HG03439 (cell line): Measurements from ENCODE around the gene TRAF3IP1.

Source experiments
- ATAC-seq: cut with Tn5 transposase; IDR thresholded peaks from one replicate; pipeline ENCODE4 v1.9.1; 2021; ENCODE audit warnings: mild to moderate bottlenecking, moderate library complexity; ENCODE audit not compliant: unreplicated experiment

Gene TRAF3IP1

DNA sequence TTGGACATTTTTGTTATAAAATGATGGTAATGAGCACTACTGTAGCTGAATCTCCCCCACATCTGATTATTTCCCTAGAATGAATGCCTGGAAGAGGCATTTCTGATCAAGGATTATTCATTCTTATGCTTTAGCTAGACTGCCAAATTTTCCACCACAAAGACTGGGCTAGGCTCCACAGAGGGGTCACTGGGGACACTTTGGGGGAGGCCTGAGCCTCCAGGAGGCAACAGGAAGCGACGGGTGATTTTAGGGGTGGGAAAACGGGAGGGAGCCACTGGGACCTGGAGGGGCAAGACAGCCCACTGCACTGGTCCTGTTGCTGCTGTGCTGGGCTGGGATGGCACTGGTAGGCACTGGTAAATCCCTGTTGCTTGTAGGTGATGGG, 104.0 kb downstream of the TRAF3IP1 start:
- no peak for ATAC-seq

GRCh38 chr2:238425505-238425978, 105.2 kb downstream of the TRAF3IP1 start:
- ATAC-seq: no peak

GRCh38 chr2:238425979-238426567, 105.8 kb downstream of the TRAF3IP1 start:
- no peak for ATAC-seq

DNA sequence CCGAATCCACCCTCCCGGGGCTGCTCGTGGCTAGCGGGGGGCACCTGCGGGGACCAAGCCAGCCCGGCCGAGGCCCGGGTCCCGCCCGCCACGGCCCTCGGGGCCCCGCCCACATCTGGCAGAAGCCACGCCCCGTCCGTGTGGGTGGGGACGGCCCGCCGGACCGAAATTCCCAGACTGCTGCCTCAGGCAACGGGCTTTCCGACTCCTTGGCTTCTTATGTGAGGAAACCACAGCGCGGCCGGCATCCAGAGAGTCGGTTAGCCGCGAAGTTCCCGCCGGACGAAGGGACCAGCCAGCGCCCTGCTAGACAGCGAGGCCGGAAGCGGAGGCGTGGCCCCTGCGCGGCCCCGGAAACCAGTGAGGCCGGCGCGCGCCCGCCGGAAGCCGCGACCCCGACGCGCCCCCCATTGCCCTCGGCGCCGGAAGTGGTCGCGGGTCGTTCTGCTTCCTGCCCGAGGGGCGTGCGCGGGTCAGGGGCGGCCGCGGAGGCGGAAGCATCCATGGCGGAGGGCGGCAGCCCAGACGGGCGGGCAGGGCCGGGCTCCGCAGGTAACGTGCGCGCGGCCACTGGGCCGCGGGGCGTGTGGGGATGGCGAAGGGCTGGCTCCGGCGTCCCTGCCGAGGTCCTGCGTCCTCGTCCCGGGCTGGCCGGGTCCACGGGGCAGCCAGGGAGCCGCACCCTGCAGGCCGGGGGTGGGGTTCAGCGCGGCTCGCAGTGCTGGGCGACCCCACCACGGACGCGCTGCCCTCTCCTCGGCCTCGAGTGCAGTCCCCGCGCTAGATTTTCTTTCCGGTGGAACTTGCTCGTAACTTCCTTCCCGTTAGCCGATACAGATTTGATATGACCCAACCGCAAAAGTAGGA, 106.5 kb downstream of the TRAF3IP1 start, which contains the start of gene ASB1:
ASB1 (plus strand) TSS at position 360 of the 867 bp plus-strand sequence; CDS start at position 504, 144 bp downstream.
- ATAC-seq: peak; percentile 86

DNA sequence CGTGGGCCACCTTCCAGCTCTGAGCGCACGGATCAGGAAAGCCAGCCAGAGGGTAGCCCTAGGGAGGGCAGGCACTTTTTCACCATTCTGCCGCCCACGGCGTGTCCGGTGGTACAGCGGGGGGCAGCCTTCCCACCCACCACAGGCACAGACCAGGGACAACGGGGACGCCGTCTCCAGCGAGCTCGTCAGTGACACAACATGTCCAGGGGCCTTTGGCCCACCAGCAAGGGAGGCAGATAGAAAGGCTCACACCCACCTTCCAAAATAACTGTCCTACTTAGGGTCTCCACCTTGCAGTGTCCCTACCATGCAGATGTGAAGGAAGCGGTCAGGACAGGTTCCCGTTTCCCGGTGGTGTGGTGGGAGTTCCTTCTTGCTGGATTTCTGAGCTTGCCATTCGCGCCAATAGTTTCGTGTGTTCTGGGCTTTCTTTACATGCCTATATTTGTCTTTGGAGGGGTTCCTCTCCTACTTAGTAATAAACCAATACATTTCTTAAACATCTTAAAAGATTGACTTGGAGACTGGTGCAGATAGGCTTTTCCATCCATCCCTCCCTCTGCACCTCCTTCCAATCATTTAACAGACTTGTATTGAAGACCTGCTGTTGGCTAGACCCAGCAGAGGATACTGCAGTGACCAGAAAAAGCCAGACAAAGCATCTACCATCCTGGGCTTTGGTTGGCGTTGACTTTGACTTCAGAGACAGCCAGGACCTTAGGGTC, 107.3 kb downstream of the TRAF3IP1 start:
- peak; percentile 10 for ATAC-seq

DNA sequence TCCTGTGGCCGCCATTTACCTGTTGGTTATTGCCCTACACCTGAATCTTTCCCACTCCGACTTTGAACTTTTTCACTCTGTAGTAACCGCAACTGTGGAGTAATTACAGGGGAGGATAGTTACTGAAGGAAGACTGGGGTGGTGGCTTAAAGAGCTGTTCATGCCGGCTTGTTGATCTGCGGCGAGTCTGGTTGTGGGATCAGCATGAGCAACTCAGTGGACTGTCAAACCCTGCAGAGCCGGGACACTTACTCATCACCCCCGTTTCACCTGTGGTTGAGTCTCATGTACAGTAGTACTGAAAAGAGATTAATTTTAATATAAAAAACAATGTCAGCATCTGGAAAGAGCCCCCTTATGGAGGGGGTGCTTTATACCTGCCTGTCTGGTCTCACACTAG, 108.5 kb downstream of the TRAF3IP1 start:
- no peak for ATAC-seq

GRCh38 chr2:238430781-238431180, 110.5 kb downstream of the TRAF3IP1 start:
- ATAC-seq: no peak

- no peak for ATAC-seq
Observed at GRCh38 chr2:238431456-238431855, 111.1 kb downstream of the TRAF3IP1 start.

DNA sequence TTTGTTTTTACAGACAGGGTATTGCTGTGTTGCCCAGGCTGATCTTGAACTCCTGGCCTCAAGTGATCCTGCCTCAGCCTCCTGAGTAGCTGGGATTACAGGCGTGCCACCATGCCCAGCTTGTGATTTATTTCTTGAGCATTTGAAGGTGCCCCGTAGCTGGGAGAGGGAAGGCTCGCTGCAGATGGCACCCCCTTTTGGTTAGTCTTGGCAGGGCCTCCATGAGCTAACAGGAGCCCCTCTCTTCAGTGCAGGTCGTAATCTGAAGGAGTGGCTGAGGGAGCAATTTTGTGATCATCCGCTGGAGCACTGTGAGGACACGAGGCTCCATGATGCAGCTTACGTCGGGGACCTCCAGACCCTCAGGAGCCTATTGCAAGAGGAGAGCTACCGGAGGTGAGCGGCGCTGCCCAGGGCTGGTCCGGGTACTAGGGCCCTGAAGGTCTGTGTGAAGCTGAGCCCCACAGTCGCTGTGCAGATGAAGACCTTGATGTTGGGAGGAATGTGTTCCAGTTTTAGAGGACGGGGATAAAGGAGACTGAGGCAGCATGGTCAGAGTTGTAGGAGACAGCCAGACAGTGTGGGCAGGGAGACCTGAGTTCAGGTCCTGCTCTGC, 113.1 kb downstream of the TRAF3IP1 start:
- ATAC-seq: no peak

DNA sequence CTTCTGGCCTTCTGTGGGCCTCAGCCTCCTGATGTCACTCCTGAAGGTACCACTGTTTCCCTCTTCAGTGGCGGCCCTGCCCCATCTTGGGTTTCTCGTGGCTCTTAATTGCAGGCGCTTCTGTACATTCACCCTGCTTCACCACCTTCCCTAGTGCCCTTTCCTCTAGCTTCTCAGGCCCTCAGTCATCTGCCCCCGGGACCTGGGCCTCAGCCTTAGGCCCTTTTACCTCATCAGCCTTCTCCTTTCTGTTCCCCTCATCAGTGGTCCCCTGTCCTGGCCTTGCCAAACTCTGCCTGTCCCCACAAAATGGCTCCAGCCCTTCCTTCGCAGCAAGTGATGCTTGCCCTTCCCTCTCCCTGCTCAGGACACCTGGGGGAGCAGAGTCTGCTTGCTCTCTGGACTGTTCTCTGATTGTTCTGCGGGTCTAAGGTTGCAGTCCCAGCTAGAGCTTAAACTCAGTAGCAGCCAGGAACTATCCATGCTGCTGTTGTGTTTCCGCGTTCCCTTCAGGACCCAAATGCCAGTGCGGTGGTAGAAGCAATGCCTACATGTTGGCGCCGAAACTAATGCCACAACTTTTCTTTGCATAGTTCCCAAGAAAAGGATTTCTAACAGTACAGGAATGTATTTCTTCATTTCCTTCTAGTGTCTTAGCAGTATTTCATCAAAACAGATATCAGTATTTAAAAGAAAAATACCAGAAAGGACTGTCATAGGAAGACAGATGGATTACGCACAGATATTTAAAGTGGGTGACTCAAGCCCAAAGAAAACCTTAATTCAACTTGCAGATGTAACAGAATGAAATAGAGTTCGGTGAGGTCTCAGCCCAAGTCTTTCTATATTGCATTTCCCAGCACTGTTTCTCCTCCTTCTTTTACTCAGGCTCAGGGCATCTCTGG, 113.9 kb downstream of the TRAF3IP1 start:
- no peak for ATAC-seq

DNA sequence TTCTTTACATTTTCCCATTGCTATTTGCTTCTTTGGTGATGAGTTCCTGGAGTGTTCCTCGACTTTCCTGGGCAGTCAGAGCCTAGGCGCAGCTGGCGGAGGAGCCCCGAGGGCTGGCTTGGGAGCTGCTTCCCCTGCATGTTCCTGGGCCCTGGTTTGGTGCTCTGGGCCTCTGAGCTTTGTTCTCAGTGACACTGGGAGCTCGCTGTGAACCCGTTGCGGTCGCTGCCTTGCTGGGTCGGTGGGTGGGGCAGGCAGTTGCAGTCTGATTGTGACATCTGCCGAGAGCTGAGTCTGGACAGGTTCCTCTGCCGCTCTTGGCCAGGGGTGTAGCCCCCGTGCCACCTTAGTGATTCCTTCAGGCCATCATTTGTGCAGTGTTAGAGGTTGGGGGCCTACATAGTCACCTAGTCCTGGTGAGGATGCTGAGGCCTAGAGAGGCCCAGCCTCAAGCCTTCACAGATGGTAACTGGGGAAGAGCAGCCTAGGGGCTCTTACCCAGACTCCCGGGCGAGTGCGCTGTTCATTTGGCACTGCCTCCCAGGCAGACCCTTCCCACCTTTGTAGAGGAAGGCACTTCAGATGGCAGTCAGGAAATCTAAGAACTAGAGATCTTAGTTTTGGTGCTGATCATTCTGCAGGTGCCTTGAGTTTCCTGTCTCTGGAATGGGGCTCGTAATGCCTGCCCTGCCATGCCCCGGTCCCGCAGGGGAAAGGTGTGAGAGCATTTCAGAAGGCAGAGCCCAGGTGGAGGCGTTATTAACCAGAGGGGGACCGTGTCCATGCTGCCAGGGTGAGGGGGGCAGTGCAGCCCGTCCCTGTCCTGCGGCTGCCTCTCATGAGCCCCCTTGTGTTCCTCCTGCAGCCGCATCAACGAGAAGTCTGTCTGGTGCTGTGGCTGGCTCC, 114.8 kb downstream of the TRAF3IP1 start:
- no peak for ATAC-seq

- no peak for ATAC-seq
Observed at GRCh38 chr2:238435752-238436096, 115.4 kb downstream of the TRAF3IP1 start.

- ATAC-seq: no peak
Observed at GRCh38 chr2:238438856-238439849, 118.8 kb downstream of the TRAF3IP1 start.

- ATAC-seq: no peak
Observed at GRCh38 chr2:238439917-238440316, 119.6 kb downstream of the TRAF3IP1 start.

- no peak for ATAC-seq
Observed at GRCh38 chr2:238440331-238440730, 120.0 kb downstream of the TRAF3IP1 start.

DNA sequence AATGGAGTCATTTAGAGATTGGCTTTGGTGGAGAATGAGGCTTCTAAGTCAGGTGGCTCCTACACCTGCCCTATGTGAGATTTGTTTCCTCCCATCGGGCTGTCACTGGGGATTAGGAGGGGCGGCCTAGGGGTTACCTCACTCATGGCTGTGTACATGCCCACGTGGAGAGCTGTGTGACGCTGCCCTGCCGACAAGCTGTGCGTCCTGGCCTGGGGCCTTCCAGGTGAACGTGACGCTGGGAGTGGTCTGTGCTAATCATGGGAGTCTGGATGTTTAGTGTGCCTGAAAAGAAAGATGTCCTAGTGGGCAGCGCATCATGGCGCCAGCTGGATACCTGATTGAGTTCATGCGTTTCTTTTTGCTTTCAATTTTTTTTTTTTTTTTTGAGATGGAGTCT, 120.4 kb downstream of the TRAF3IP1 start:
- no peak for ATAC-seq

DNA sequence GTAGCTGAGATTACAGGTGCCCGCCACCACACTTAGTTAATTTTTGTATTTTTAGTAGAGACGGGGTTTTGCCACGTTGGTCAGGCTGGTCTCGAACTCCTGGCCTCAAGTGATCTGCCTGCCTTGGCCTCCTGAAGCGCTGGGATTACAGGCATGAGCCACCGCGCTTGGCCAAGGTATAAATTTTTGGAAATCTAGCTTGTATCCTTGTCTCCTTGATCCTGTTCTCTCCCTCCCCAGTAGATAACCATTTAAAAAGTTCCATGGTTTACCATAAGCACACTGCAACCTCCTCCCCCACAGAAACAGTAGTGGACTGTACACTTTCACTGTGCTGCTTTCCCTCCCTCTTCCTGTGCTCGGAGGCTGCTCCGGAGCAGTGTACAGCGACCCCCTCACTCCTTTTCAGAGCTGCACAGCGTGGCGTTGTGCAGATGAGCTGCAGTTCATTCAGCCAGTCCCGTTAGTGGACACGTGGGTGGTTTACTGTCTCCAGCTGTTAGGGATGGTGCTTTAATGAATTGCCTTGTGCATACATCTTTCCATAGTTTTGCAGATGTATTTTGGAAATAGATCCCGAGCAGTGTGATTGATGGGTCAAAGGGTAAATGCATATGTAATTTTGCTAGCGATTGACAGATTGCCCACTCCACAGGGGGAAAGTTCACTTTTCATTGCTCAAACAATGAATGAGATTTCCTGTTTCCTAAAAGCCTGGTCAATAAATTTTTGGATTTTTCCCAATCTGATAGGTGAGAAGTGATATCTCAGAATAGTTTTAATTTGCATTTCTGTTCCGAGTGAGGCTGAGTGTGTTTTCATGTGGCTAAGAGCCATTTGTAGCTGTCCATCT, 121.2 kb downstream of the TRAF3IP1 start:
- ATAC-seq: no peak
